Fibroblast of mammary gland (primary cell): ENCODE data around the gene PTGES.

ENCODE experiments used
- DNase-seq: peaks from one replicate; pipeline ENCODE4 v3.0.0-alpha.2; 2010; ENCODE audit warnings: low read depth
- H3K4me3 ChIP-seq: 2 replicates; pipeline ENCODE4 v1.5.1; 2011; ENCODE audit warnings: low read depth, mild to moderate bottlenecking, low read length, moderate library complexity; ENCODE audit not compliant: control insufficient read depth
- TF ChIP-seq, protein P1 (sequence below): conservative IDR thresholded peaks from 2 replicates; pipeline ENCODE4 v1.5.1; 2011; ENCODE audit warnings: low read depth, low read length, inconsistent platforms; ENCODE audit not compliant: control insufficient read depth, insufficient read depth

Gene PTGES

DNA sequence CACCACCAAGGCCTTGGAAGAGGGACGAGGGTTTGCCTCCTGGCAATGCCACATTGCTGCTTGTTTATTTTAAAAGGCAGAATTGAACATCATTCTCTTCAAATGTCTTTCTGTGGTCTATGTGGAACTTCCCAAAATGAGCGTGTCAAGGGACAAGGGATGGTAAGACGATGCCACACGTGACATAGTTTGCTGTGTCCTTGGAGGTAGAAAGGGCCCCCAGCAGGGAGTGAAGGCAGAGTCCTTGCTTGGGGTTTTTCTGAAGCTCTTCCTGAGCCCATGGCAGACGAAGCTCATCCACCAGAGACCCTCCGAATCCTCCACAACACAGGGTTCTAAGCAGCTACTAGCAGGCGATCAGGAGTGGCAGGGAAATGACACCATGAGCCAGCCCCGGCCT is 59.1 kb downstream of the PTGES start:
- DNase-seq = no peak
- TF ChIP-seq, protein P1, sequence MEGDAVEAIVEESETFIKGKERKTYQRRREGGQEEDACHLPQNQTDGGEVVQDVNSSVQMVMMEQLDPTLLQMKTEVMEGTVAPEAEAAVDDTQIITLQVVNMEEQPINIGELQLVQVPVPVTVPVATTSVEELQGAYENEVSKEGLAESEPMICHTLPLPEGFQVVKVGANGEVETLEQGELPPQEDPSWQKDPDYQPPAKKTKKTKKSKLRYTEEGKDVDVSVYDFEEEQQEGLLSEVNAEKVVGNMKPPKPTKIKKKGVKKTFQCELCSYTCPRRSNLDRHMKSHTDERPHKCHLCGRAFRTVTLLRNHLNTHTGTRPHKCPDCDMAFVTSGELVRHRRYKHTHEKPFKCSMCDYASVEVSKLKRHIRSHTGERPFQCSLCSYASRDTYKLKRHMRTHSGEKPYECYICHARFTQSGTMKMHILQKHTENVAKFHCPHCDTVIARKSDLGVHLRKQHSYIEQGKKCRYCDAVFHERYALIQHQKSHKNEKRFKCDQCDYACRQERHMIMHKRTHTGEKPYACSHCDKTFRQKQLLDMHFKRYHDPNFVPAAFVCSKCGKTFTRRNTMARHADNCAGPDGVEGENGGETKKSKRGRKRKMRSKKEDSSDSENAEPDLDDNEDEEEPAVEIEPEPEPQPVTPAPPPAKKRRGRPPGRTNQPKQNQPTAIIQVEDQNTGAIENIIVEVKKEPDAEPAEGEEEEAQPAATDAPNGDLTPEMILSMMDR = no peak

GRCh38 chr9:129692534-129692933 is 60.3 kb downstream of the PTGES start:
- TF ChIP-seq, protein P1 = no peak
- H3K4me3 ChIP-seq = no peak overlapping the region
- DNase-seq = no peak

More for the DNA sequence above, 59.1 kb downstream of the PTGES start:
- H3K4me3 ChIP-seq = no peak overlapping the region
